GM20000 (cell line): ENCODE measurements around the gene ANO7.

Experiments
- DNase-seq: peaks from one replicate; pipeline ENCODE4 v3.0.0; 2012; ENCODE audit warnings: low spot score
- CTCF ChIP-seq: IDR thresholded peaks from 2 replicates; pipeline ENCODE4 v1.5.1; 2012; ENCODE audit warnings: mild to moderate bottlenecking, control low read depth; ENCODE audit errors: extremely low read depth, missing control alignments

The ANO7 gene

GRCh38 chr2:241183221-241183620 lies 5.3 kb upstream of the ANO7 start:
- DNase-seq, result no peak
- no peak for TF ChIP-seq CTCF

GRCh38 chr2:241184901-241185300 lies 3.6 kb upstream of the ANO7 start:
- no peak for TF ChIP-seq CTCF
- no peak for DNase-seq

- no peak for TF ChIP-seq CTCF
- no peak for DNase-seq
These were observed 2.5 kb upstream of the ANO7 start for GRCh38 chr2:241185961-241186360.

GRCh38 chr2:241187101-241187917 lies 1.2 kb upstream of the ANO7 start:
- no peak for DNase-seq
- no peak for TF ChIP-seq CTCF

GRCh38 chr2:241187918-241188234 lies 601 bp upstream of the ANO7 start:
- no peak for DNase-seq
- TF ChIP-seq CTCF, result no peak

GRCh38 chr2:241189093-241189855 lies 797 bp downstream of the ANO7 start:
- no peak for DNase-seq
- no peak for TF ChIP-seq CTCF

- no peak for TF ChIP-seq CTCF
- DNase-seq, result no peak
These were observed 1.4 kb downstream of the ANO7 start for GRCh38 chr2:241189856-241190201.
